ENCODE results near the gene QRFPR. TPM values are rescaled to one million over a fixed set of nuclear protein-coding genes. Genes with fewer than 3 reads are reported as not detected.
"Not testable (repeated sequence)": the region's sequence is repeated elsewhere in the genome, so short reads cannot be mapped to it uniquely, and the experiment has no call there.

Gene QRFPR
- not detected for total RNA-seq
- long read RNA-seq: 0 reads

DNA sequence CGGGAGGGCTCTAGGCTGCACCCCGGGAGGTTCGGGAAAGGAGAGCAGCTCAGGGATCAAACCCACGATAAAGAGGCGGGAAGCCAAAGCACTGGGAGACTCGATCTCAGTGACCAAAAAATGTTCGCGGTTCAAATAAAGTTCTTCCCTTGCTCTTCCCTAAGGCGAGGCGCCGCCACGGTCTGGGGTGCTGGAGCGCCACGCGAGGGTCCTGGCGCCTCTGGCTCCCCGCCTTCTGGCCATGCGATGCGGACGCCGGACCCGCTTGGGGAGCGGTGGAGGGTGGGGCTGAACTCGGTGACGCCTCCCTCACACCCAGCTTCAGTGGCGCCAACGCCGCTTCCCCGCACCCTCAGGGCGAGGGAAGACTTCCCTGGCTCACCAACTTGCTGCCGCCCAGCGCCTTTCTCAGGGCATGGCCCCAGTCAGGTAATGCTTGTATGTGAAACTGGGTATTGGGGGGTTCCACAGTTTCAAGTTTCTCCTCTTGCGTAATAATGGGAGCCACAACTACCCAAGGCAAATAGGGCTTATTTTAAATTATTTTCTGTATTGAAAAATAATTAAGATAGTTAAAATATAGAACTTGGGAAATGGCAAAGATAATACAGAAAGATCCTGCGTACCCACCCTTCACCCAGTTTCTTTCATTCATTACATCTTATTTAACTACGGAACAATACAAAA is at the start of gene QRFPR:
Gene QRFPR, minus strand, starts transcription at position 243 of the 687 bp plus-strand sequence. CDS start 371 bp downstream, outside the sequence.
- DNase-seq (ENCODE audit: low spot score): no peak

DNA sequence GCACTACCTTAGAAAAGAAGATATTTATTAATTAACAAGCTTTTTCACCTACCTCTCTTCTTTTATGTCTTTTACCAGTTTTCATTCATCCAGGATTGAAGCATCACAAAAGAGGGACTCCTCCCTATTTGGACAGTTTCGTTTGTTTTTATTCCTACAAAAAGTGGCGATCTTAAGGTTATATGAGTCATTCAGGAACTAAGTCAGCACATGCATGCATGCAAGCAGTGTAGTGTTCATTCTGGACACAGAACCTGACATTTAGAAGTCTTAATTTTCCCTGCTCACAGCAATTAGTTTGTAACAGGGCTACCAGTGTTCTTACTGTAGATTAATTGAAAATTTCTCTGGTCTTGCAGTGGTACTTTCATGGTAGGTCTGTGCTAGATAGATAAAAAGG is 47.9 kb upstream of the QRFPR start:
- DNase-seq (ENCODE audit: low spot score): no peak

DNA sequence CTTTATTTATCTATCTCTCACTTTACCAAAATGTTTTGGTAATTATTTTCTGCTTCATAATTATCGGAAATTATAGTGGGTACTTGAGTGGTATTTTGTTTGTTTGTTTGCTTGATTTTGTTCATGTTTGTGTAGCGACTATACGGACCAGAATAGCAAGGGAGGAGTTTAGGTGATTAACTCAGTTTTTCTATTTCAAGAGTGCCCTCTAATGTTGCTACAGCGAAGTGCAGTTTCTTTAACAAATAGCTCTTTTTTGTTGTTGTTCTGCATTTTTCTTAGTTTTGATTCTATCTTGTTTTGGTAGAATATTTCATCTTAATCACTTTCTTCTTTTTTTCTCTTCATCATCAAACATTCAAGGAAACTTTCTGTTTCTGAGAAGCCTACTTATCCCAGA is 40.8 kb upstream of the QRFPR start:
- no peak for DNase-seq (ENCODE audit: low spot score)

DNA sequence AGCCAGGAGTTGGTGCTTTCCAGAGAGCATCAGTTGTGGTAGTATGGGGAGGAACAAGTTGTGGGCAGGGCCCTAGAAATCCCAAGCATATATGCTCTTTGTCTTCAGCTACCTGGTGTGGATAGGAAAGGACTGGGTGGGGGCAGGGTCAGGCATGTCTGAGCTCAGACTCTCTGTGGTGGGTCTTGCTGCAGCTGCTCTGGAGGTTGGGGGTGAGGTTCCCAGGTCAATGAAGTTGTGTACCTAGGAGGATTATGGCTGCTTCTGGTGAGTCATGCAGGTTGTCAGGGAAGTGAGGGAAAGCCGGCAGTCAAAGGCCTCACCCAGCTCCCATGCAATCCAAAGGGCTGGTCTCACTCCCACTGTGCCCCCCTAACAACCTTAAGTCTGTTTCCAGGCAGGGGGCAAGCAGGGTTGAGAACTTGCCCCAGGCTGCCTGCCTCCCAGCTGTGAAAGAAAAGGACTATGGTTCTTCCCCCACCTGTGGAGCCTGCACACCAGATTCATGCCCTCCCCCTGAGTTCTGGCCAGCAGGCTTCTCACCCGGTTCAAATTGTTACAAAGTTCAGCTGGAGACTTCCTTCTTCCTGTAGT is 30.4 kb upstream of the QRFPR start:
- DNase-seq (ENCODE audit: low spot score): no peak

DNA sequence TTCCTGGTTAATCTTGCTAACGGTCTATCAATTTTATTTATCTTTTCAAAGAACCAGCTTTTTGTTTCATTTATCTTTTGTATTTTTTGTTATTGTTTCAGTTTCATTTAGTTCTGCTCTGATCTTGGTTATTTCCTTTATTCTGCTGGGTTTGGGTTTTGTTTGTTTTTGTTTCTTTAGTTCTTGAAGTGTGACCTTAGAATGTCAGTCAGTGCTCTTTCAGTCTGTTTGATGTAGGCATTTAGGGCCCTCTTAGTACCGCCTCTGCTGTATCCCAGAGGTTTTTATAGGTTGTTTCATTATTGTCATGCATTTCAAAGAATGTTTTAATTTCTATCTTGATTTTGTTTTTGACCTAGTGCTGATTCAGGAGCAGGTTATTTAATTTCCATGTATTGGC is 27.7 kb upstream of the QRFPR start:
- DNase-seq (ENCODE audit: low spot score): not testable (repeated sequence)

DNA sequence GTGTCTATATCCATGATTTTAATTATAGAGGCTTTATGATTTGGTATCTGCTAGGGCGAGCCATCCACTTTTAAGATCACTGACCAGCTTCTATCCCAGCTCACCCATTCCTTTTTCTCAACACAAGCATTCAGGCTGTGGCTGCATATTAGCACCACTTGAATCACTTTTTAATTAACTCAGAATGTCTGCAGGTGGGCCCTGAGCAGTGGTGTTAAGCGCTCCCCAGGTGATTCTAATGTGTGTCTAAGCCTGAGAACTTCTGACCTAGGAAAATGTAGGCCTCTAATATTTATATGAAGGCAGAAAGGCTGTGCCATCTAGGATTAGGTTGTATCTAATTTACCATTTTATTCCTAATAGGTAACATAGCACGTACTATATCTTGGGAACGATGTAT is 19.8 kb upstream of the QRFPR start:
- no peak for DNase-seq (ENCODE audit: low spot score)

DNA sequence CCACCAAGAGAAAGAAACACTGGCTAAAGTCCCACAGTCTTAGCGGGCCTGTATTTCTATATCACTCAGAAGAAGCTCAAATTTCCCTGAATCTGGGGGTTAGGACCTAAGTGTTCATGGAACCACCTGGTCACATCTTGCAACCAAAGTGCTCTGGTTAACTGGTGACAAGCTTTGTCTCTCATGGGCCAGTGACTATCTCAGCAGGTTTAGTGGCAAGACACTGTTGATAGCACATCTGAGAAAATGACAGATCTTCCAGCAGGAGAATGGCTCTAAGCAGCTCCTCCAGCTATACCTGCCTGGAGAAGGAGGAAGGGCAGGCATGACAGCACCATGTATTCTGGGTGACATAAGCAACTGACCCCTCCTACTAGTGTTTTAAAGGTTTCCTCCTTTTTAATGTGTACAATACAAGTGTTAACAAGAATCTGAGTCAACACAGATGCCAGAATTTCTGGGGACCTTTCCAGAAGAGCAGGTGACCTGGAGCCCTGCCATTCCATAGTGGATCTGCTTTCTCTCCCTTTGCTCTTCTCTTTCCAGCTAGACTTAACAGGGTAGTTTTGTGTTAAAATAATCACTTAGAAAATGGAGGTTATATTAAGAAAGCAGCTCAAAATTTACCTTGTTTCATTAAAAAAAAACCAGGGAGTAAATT is 17.3 kb upstream of the QRFPR start:
- no peak for DNase-seq (ENCODE audit: low spot score)

DNA sequence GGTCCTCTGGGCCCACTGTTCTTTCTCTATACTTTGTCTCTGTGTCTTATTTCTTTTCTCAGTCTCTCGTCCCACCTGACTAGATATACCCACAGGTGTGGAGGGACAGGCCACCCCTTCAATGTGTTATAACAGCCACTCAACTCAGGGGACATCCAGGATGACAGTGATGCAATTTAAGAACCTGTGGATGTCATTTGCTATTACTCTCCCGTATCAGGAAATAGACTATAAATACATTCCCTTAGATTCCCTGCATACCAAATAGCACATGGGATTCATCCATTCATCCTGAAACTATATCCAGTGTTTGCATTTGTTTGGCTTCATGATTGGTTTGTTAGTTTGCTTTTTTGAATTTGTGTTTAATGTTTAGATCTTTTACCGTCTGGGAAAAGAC is 16.6 kb upstream of the QRFPR start:
- no peak for DNase-seq (ENCODE audit: low spot score)

DNA sequence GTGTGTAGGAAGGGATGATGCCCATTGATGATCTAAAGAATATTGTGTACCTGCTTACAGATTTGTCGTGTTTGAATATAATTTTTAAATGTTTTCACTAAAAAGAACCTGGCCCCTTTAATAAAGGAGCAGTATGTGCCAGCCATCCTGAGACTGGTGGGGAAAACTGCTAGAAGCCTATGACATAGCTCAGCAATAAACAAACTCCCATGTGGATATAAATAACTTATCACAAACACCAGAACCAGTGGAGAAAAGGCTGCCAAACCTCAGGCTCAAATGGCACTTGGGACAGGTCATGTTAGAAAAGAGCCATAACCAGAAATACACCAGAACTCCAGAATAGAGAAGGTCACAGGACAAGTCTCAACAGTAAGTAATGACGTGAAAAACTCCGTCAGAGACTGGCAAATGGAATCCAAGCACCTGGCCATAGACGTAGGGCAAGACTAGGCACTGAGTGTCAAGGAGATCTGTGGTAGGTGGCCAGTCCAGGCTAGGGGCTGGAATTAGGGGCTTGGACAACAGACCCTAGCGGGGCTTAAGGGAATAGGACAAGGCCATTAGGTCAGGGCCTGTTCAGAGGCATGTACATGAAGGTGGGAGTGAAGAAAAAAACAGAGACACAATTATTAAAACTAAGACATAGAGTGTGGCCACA is 11.7 kb upstream of the QRFPR start:
- DNase-seq (ENCODE audit: low spot score): no peak

DNA sequence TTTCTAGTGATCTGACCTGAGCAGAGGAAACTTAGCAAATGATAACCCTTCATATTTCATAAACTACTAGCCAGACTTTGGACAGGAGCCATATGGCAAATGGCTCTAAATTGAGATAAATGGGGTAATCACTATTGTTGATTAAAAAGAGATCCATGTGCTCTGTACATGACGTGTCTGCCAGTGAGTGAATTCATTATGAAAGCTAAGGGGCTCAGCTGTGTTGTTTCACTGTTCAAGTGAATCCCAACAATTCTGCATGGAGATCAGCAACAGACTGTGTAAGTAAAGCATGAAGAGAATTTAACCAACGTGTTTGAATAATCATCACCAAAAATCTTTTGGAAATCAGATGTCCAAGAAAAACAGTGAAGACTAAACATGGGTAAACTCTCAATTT is 9.5 kb upstream of the QRFPR start:
- DNase-seq (ENCODE audit: low spot score): no peak

DNA sequence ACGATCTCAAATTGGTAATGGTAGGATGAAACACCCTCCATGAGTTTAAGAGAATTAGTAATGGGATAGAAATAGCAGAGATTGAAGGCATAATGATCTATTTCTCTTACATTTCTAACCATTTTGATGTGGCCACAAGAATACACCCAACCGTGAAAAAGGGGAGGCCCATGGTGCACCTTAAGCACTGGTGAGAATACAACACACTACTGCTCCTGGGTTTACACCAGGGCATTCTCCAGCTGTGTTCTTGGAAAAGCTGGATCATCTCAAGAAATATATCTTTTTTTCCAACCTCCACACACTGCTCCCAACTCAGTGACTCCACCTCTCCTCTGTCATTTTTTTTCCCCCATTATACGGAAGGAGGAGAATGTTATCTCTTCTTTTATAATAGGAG is 1.5 kb downstream of the QRFPR start:
- no peak for DNase-seq (ENCODE audit: low spot score)

DNA sequence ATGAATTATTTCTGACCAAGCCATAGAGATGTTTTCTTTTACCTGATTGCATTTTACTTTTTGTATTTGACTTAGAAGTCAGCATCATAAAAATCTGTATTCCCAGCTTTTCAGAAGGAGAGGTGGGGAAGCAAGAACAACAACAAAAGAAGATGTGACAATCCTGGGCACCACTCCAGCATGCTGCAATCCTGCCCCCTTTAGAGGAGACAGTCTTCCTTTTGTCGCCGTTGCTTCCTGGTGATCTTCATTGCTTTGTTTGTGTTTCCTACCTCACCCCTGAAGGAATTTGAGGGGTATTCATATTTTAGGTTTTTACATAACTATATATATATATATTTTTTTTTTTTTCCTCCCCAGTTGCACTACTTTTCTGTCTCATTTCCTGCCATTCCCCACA is 3.7 kb downstream of the QRFPR start:
- no peak for DNase-seq (ENCODE audit: low spot score)

DNA sequence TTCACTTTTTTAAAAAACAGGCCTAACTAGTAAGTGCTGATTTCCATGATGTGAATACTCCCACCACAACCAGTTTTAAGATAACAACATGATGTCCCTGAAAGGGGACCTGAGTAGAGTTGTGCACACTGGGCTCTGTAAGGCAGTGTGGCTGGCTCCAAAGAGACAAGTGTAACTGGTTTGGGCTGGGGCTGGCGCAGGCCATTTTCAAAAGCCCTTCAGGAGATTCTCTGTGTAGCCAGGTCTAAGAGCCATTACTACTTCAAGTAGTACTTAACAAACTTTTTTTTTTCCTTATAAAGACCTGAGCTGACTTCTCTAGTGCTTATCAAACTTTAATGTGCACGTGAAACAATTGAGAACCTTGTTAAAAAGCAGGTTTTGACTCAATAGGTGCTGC is 4.3 kb downstream of the QRFPR start:
- no peak for DNase-seq (ENCODE audit: low spot score)

DNA sequence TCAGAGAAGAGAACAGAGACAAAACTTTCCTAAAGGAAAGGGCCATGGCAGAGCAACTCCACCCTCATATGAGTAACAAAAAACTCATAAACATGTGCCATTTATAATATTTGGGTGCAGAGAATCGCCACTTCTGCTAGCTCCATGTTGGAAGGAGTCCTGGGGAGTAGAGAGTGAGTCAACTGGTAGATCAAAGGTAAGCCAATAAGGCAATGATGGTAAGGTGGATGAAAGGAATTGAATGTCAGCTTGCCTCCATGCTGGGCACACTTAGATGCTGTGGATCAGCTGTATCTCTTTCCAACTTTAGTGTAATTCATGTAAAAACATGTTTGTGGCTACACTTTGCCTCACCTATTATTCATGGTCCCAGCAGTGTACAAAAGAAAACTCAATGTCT is 4.7 kb downstream of the QRFPR start:
- DNase-seq (ENCODE audit: low spot score): no peak

DNA sequence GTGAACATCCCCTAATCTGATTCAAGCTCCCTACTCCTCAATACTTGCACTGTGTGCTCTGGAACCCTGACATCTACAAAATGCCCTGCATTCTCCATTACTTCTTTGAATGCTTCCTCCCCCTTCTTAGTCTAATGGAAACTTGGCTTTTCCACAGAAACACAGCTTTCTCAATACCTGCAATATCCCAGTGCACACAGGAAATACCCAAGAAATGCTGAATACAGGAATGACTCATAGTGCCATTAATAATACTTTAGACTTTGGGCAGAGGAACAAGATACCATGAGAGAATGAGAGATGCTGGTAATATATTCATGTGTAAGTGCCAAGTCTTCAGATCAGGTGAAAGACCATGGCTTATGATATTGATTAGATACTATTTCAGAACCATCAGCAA is 5.6 kb downstream of the QRFPR start:
- no peak for DNase-seq (ENCODE audit: low spot score)

DNA sequence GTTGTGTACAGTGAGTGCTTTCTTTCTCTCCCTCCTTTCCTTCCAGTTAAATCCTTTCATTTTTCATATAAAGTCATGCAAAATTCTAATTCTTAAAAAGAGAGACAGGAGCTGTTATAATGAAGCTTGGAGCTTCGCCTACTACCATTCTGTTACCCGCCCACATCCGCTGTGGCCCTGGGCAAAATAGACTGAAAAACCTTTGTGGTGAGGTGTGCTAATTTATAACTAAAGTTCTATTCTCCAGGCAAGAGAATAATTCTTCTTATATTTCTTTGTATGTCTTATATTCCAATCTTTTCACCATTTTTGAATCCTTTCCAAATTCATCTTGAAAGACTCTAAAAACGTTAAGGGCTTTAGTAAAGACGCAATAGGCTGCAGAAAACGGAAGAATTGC is 7.0 kb downstream of the QRFPR start:
- DNase-seq (ENCODE audit: low spot score): no peak

DNA sequence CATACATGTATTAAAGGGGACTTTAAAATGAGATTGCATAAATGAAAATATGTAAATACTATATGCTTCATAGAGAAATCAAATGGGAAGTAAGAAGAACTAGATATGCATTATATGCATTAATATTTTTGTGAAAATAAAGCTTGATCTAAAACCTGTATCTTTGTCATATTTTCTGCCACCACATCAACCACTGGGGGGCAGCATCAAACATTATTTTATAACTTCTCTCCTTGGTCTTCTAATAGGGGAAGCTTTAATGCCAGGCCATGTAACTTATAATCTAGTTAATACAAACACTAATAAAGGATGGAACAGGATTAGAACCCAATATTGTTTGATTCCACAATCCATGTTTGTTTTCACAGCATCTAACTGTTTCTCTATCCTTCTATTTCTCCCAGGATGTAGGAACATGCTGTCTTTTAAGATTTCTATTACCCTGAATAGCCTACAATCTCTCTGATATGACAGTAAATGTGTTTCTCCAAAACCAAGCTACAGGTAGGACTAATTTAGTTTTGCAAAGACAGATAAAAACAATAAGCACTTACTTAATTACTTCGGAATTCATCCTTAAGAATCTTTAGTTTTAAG is 10.0 kb downstream of the QRFPR start:
- DNase-seq (ENCODE audit: low spot score): no peak

DNA sequence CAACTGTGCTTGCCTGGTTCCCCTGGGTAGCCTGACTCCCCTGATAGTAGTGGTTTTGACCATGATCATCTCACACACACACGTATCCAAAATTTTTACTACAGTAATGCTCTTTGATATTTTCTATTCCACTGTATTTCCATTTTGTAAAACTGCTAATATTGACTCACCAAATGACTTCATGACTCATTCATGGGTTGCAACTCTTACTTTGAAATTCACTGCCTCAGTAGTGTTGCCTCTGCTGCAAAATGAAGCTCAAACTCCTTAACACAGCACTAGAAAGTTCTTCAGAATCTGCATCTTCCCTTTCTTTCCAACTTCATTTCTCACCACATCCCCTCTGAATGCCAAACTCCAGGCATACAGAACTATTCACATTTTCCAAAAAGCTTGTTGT is 20.3 kb downstream of the QRFPR start:
- DNase-seq (ENCODE audit: low spot score): no peak

DNA sequence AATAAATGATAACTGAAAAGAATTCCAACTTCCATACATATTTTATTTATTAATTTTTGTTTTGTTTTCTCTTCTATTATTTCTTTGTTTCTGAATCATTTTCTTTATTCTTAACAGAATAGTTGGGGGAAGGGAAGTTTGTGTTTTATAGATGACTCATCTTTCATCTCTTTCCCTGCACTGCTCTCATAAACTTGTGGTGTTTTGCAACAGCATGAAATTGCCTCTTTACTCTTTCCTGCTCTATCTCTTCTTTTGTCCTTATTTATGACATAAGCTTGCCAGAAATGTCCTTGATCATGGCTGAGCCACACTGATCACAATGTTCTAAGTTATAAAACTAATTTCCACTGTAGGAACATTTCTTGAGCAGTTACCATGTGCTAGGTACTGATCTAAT is 22.3 kb downstream of the QRFPR start:
- DNase-seq (ENCODE audit: low spot score): no peak

DNA sequence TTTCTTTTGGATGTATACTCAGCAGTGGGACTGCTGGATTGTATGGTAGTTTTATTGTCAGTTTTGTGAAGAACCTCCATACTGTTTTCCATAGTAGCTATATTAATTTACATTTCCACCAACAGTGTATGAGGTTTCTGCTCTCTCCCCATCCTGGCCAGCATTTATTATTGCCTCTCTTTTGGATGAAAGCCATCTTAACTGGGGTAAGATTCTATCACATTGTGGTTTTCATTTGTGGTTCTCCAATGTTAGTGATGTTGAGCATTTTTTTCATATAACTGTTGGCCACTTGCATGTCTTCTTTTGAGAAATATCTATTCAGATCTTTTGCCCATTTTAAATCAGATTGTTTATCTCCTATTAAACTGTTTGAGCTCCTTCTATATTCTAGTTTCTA is 27.6 kb downstream of the QRFPR start:
- DNase-seq (ENCODE audit: low spot score): no peak

DNA sequence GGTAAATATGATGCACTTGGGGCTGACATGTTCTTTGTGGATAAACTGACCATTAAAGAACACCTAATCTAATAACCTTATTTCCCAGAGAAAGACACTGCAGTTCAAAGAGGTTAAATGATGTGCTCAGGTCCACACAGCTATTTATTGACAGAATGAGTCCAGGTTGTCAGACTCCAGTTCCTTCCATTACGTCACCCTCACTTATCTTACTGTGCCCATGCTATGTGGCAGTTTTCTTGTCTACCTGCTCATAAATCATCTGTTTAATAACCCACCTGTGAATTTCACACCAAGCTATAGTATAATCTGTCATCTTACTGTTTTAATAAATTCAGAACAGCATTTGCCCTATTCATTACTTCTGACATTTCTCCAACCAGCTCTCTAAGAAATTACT is 36.7 kb downstream of the QRFPR start:
- no peak for DNase-seq (ENCODE audit: low spot score)

DNA sequence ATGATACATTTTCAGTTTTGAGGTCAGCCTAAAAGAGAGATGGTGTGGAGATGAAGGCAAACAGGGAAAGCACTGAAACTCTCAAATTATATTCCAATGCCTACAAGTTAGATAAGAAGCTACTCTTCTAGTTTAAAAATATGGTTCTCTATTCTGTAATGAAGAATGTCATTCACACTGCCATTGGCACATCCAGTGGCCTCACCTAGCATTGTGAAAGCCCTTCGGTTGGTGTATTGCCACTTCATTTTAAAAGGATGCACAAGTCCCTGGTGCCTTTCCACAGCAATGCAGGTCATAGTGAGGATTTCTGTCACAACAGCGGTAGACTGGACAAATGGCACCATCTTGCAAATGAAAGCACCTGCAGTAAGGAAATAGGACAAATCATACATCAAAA is 40.6 kb downstream of the QRFPR start:
- DNase-seq (ENCODE audit: low spot score): no peak
